ENCODE data around the gene BPHL.
"Not testable (repeated sequence)": the region's sequence is repeated elsewhere in the genome, so short reads cannot be mapped to it uniquely, and the experiment has no call there.

The BPHL gene

DNA sequence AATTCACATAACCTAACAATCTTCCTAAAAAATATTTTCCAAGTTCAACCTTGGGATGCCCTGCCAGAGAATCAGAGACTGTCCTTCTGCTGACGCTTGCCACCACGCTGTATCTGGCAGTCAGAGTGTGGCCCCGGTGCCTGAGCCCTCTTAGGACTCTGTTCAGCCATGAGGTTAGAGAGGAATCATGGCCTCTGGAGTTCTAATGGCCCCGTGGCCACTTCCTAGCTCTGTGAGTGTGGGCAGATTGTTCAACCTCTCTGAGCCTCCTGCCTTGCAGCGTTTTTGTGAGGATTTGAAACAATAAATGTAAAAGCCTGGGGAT is 2.2 kb downstream of the BPHL start:
- DNase-seq (ENCODE audit: low read depth in 2 of 2, low spot score in 1 of 2) = no peak

DNA sequence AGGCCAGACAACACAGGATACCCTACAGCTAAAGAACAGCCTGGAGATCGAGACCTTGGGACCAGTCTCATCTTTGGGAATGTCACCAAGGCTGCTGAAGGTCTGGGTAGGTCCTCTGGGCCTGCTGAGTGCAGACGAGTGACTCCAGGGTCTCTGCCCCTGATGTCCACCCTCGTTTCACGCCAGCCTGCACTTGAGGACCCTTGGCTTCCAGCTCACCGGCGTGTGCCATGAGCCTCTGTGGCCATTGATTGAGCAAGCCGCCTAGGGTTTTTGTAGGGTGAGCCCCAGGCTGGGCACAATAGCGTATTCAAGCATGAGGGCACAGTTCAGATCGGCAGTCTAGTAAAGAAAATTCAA is 4.3 kb downstream of the BPHL start:
- DNase-seq (ENCODE audit: low read depth in 2 of 2, low spot score in 1 of 2) = no peak

DNA sequence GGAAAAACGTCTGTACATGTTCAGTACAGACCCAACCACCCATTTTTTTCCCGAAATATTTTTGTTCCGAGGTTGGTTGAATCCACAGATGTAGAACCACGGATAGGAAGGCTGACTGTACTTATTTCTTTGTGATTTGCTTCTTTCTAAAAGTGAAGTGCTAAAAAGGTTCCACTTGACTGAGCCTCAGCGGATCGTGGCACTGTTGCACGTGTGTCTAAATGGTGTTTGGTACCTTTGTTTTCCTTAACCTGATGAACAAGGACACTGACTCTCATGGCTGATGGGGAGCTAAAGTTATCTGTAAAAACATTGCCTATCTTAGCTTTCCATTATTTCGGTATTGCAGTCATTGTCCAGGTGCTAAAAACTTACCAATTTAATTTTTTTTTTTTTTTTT is 6.2 kb downstream of the BPHL start:
- no peak for DNase-seq (ENCODE audit: low read depth in 2 of 2, low spot score in 1 of 2)

DNA sequence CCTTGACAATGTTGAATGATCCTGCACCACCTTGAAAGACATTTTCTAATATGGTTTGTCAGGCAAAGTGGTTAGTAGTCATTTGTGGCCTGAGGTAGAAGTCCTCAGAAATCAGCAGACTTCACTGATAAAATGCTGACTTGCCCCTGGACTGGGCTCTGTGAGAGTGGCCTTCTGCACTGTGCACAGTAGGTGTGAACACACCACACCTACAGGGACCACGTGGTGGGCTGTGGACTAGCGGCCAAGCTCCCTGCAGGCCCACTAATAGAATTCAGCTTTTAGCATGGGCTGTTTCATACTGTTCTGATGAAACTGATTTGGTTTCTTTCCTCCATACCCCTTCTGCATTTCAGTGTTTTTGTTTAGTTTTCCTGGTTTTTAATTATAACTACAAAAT is 7.3 kb downstream of the BPHL start:
- no peak for DNase-seq (ENCODE audit: low read depth in 2 of 2, low spot score in 1 of 2)

DNA sequence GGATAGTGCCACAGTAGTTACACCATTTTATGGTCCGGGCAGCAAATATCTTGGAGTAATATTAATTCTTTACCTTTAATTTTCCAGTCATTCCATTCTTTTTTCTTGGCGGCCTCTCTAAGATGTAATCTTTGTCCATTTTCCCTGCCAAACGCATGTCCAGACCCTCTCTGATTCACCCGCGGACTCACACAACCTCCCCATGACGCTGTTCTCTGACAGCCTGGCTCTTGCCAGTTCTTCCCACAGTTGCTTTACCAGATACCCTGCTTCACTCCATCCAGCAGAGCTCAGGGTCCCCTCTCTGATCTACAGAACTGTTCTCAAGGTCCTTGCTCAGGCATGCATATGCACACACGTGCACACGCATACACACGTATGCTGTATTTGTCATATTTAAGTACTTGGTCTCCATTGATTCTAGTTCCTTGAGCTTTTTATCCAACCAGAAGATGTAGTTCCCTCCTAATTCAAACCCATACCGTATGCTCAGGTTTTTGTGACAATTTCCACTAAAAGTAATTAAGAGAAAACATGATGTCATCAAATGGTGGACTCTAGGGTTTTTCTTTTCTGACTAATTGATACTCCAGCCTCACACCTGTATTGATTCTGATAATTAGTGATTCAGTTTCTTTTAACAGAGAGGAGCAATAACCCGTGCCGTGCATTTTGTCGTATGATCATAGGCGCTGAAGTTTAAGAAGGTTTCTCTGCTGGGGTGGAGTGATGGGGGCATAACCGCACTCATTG is 10.0 kb downstream of the BPHL start:
- DNase-seq (ENCODE audit: low read depth in 2 of 2, low spot score in 1 of 2) = no peak

DNA sequence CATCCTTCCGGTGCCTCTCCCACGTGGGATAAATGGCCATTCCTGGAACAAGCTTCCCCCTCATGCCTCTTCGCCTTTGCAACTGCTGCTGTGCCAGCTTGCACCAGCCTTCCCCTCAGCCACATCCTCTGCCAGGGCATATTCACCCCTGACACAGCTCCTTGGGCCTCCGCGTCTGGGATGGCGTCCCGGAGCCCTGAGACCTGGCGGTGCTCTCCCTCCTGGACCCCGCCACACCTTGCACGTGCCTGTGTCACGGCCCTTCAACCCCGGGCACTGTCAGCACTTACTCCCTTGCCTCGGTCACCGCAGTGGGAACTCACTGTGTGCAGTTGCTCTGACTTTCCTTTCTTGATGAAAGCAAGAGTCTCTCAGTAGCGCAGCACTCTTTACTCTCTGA is 13.2 kb downstream of the BPHL start:
- no peak for DNase-seq (ENCODE audit: low read depth in 2 of 2, low spot score in 1 of 2)

DNA sequence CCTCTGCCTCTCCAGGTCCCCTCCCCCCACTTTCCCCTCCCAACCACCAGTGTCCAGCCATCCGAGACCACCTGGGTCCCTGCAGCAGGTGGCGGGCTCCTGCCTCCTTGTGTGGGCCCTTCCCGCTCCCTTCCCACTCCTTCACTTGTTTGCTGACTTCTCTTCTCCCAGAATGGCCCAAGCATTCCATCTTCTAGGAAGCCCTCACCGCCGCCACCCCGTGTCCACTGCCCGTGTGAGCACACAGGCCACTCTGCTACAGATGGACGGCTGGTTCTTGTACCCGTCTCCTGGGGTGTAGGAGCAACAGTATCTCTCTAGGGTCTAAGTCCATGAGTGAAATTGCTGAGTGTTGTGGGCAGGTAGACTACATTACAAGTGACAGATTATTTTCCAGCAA is 15.0 kb downstream of the BPHL start:
- DNase-seq (ENCODE audit: low read depth in 2 of 2, low spot score in 1 of 2) = no peak

DNA sequence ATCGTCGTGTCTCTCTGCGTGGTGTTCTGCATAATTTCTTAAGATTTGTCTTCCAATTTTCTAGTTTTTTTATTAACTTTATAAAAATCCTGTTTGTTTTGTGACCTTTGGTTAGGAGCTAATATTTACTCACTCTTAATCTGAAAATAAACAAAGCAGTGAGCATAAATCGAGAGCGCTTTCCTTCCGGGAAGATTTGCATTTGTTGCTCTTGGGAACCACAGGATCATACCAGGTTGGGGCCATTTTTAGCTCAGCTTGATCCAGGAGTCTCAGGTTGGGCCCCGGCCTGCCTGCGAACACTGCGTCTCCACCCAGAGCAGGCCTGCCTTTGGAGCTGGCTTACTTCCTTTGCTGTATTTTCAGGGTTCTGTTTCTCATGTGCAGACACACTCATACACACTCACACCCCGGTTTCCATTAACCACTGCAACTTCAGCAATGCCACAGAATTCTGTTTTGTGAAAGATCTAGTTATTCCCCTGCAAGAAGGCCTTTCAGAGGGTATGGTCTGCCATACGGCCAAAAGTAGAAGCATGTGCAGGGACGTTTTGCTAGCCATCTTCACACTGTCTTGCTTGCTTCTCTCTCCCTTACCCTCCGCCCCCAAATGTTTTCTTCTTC is 17.3 kb downstream of the BPHL start:
- no peak for DNase-seq (ENCODE audit: low read depth in 2 of 2, low spot score in 1 of 2)

DNA sequence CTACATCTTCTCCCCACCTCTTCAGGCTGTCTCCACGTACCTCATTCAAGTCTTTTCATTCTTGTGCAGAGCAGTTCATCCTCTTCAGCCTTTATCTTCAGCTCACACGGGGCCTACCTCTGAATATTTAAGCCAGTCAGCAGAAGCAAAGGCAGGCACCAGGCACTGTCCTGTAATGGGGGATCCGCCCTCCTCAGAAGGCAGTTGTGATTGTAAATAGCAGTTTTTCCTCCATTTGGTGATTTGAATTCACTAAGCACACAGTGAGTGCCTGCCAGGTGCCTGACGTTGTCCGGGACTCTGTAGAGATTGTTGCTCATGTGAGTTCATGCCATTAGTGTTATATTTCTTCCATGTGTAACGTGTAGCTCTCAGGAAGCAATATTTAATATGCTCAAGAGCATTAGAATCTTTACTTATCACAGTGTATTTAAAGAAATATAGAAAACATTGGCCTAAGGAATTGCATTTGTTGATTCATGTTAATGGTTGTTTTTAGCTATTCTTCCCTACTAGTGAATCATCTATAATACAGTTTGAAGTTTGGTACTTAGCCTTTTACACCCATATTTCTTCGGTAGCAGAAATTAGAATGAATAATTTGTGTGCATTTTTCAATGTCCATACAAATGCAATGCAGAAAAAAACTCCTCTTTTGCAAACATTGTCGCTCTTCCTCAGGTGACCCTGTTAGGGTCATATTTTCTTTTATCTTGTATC is 17.9 kb downstream of the BPHL start:
- DNase-seq (ENCODE audit: low read depth in 2 of 2, low spot score in 1 of 2) = no peak

DNA sequence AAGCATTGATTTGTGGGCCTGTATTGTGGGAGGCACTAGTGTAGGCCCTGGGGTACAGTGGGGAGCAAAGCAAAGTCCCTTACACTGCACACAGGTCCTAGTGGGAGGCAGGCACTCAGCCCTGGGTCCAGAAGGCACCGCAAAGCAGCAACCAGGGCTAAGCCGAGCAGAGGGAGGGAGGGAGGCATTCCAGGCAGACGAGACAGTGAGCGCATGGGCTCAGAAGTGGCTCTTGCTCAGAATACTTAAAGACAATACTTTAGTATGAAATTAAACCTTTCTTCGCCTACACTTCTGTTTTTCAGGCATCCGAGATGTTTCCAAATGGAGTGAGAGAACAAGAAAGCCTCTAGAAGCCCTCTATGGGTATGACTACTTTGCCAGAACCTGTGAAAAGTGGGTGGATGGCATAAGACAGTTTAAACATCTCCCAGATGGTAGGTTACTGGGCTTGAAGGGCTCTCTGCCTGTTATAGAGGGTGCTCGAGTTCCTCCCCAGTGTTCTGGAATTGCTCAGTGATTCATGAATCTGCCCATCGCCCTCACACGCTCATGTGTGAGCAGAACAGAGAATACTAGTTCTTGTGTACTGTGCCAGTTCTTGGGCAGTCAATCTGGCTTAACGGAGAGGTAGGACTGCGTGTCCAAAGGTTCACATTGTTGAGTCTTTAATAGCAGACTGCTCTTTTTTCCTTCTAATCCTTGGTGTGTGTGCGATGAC is 18.7 kb downstream of the BPHL start:
- no peak for DNase-seq (ENCODE audit: low read depth in 2 of 2, low spot score in 1 of 2)

DNA sequence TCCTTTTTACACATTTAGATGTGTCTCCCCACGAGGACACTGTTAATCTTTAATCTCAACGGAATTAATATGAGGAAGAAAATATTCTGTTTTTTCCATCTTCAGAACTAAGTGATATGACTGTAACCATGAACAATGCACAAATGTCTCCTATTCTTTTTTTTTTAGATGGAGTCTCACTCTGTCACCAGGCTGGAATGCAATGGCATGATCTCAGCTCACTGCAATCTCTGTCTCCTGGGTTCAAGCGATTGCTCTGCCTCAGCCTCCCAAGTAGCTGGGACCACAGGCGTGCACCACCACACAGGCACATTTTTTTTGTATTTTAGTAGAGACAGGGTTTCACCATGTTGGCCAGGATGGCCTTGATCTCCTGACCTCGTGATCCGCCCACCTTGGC is 19.4 kb downstream of the BPHL start:
- not testable (repeated sequence) for DNase-seq (ENCODE audit: low read depth in 2 of 2, low spot score in 1 of 2)

DNA sequence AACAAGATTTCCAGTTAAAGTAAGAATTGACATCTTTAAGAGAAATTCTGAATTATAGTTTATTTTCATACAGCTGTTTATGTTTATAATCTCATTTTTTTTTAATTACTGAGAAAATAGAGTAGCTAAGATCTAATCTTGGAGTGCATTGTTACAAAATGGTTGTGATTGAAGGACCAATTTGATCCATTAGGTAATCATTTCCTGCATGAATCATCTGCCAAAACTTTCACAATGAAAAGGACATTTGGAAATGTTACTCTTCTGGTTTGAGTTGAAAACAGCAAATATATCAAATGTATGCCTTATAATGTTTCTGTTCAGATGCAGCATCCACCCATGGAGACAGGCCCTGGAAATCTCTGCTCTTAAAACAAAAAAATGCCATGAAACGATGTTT is 19.8 kb downstream of the BPHL start:
- DNase-seq (ENCODE audit: low read depth in 2 of 2, low spot score in 1 of 2) = no peak

DNA sequence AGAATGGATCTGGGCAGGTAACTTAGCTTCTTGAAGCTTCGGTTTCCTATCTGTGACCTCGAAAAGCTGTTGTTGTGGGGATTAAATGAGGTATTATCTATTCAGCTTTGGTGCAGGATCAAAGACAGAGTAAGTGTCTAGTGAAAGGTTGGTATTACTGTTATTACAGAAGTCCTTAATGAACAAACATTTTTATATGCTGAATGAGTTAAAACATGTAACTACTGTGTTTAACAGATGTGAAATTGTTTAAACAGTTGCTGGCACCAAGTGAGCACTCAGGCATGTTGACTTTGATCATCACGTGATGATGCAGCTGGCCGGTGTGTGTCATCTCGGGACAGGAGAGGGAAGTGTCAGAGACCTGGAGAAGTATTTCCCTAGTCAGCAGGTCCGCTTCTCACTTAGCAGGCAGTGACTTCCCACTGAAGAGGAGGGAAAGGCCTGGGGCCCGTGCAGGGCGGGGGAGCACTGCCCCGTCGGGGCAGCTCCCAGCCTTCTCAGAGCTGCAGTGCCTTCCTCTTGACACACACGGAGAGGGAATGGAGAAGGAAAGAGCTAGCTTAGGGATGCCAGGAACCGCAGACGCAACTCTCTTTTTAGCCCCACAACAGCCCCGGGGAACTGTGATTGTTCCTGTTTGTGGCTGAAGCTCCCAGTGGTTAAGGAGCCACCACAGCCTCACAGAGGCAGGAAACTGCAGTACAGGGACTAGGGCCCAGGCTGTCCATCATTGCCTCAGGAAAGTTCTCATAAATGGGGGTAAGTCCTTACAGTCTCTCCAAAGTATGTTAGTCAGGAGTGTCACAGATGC is 20.8 kb downstream of the BPHL start:
- no peak for DNase-seq (ENCODE audit: low read depth in 2 of 2, low spot score in 1 of 2)

DNA sequence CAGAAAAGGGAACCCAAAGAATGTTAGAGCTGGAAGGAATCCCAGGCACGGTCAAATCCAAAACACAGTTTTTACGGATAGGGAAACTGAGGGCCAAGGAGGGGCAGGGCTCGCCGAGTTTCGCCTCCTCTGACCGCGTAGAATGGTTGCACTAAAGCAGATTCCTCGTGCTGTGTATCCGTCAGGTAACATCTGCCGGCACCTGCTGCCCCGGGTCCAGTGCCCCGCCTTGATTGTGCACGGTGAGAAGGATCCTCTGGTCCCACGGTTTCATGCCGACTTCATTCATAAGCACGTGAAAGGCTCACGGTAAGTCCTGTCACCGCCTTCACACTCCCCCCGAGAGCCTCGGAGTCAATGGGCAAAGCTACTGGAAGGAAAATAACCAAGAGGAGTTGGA is 21.7 kb downstream of the BPHL start:
- no peak for DNase-seq (ENCODE audit: low read depth in 2 of 2, low spot score in 1 of 2)

DNA sequence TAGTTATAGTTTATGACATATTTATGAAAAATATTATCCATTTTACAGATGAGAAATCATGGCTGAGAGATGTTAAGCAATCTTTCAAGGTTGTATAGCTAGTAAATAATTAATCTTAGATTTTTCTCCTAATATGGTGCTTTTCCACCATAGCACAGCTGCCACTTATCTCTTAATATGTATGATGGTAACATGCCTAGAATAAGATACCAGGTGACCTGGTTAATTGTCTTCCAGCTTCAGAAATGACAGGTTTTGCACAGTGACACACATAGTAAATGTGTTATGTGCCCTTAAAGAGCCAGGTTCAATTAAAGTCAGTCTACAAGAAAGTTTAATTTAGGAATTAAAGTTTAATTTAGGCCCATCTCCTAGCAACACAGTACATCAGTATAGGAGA is 24.0 kb downstream of the BPHL start:
- DNase-seq (ENCODE audit: low read depth in 2 of 2, low spot score in 1 of 2) = no peak

DNA sequence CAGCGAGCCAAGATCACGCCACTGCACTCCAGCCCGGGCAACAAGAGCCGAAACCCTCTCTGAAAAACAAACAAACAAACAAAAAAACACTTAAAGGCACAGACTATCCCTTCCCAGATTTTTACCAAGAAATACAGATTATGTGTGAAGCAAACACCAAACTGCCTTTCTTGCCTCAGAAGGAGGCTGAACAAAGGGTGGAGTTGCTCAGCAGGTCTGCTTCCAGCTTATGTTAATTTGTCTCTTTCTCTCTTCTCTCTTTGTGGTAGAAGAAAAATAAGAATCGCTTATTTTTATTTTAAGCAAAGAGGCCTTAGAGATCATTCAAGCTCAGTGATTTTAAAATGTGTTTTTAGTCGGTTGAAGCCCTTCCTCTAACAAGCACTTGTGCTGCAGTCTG is 24.6 kb downstream of the BPHL start:
- no peak for DNase-seq (ENCODE audit: low read depth in 2 of 2, low spot score in 1 of 2)

DNA sequence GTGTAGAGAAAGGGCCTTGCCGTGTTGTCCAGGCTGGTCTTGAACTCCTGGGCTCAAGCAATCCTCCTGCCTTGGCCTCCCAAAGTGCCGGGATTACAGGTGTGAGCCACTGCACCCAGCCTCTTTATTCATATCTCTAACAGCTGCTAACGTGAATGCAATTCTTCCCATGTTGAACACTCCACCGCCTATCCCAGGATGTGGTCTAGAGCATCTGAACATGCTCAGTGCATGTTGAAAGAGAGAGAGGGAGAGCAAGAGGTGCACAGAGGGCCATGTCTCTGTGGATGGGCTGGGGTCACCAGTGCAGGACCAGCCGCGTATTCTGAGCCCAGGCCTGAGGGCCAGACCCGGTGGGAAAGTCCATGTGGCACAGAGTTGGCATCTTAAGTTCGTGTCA is 26.1 kb downstream of the BPHL start:
- no peak for DNase-seq (ENCODE audit: low read depth in 2 of 2, low spot score in 1 of 2)

DNA sequence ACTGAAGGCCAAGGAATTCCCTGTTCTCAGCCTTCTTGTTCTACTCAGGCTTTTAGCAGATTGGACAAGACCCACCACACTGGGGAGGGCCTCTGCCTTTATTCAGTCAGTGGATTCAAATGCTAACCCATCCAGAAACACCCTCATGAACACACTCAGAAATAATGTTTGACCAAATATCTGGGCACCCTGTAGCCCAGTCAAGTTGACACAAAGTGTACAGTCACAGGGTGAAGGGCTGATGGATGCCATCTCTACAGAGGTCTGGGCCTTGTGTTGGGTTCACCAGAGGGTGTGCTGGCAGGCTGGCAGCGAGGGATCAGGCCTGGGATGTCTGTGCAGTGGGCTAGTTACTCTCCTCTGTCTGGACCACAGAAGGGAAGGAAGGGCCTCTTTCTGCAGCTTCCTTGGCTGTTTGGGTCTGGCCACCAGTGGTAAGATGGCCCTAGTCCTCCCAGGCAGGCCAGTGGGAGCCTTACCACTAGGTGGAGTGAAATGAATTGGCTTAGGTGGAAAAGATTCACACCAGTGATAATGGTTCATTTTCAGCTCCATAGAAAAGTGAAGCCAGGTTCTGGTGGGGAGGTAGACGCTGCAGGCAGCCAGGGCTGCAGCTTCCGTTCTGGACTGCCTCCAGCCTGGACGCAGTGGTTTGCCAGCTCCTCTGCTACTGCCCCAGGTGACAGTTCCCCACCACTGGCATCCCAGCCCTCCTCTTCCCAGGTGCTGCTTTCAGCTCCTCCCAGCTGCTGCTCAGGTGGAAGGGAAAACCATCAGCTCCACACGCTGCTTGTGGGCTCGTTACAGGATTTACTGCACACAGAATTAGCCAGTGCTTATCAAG is 29.6 kb downstream of the BPHL start:
- no peak for DNase-seq (ENCODE audit: low read depth in 2 of 2, low spot score in 1 of 2)

DNA sequence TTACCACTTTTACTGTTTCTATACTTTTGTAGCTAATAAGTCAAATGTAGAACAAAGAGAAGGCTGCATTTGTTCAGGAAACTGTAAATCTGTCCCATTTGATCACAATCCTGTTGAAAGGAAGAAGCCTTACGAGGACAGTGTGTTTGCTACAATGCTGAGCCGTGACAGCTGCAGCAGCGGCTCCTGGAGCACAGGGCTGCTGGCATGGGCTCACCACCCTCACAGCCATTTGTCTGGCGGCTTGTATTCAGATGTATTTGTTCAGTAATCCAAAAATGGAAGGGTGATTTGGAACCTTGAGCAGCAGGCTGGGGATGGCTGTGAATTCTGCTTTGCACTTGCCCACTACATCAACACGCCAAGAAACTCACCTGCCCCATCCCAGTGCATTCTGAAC is 33.2 kb downstream of the BPHL start:
- no peak for DNase-seq (ENCODE audit: low read depth in 2 of 2, low spot score in 1 of 2)

DNA sequence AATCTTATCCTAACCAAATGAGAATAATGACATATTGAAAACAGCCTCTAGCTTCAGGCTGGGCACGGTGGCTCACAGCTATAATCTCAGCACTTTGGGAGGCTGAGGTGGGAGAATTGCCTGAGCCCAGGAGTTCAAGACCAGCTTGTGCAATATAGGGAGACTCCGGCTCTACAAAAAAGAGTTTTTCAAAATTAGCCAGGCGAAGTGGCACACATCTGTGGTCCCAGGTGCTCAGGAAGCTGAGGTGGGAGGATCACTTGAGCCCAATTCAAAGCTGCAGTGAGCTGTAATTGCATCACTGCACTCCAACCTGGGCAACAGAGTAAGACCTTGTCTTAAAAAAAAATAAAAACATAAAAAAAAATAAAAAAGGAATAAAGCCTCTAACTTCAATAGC is 34.2 kb downstream of the BPHL start:
- no peak for DNase-seq (ENCODE audit: low read depth in 2 of 2, low spot score in 1 of 2)

All from stimulated activated CD8-positive, alpha-beta memory T cell treated with anti-CD3 and anti-CD28 coated beads, Interleukin-4, amount 100 ng/mL, for 4 hours (primary cell).